ENCODE results near the gene HSD17B10.

HSD17B10 gene

GRCh38 chrX:53433651-53434639, at the start of gene HSD17B10:
HSD17B10 (minus strand) TSS chrX:53434370; CDS start chrX:53434345, 25 bp downstream.
- peak; percentile 99 for ATAC-seq
- no peak for TF ChIP-seq ARNTL (CRISPR knock-in tag; IDR thresholded peaks at IDR 0.05; ENCODE audit: borderline replicate concordance, low read depth)
- TF ChIP-seq CSDC2 (CRISPR knock-in tag; IDR thresholded peaks at IDR 0.05): no peak
- no peak for TF ChIP-seq RARB (CRISPR knock-in tag; IDR thresholded peaks at IDR 0.05)
- no peak for TF ChIP-seq OSR1 (CRISPR knock-in tag; IDR thresholded peaks at IDR 0.05)
- TF ChIP-seq ZNF8 (CRISPR knock-in tag; IDR thresholded peaks at IDR 0.05): no peak
- no peak for TF ChIP-seq PATZ1 (CRISPR knock-in tag; IDR thresholded peaks at IDR 0.05; ENCODE audit: borderline replicate concordance)
- TF ChIP-seq TSHZ2 (CRISPR knock-in tag; IDR thresholded peaks at IDR 0.05): no peak
- TF ChIP-seq PPARA (CRISPR knock-in tag; IDR thresholded peaks at IDR 0.05; ENCODE audit: borderline replicate concordance): no peak
- no peak for TF ChIP-seq ZFP3 (CRISPR knock-in tag; IDR thresholded peaks at IDR 0.05)

- TF ChIP-seq BACH2 (CRISPR knock-in tag; IDR thresholded peaks at IDR 0.05; ENCODE audit: borderline replicate concordance) (no peak), CREB5 (CRISPR knock-in tag; IDR thresholded peaks at IDR 0.05; ENCODE audit: low read depth) (no peak), ZNF8 (CRISPR knock-in tag; IDR thresholded peaks at IDR 0.05) (no peak), TCF4 (CRISPR knock-in tag; IDR thresholded peaks at IDR 0.05; ENCODE audit: borderline replicate concordance) (no peak), ISL1 (CRISPR knock-in tag; IDR thresholded peaks at IDR 0.05) (no peak), ARNTL (CRISPR knock-in tag; IDR thresholded peaks at IDR 0.05; ENCODE audit: borderline replicate concordance, low read depth) (no peak)
- no peak for ATAC-seq
Measured at GRCh38 chrX:53483416-53483815, 49.2 kb upstream of the HSD17B10 start.

- peak; percentile 91 for ATAC-seq
- TF ChIP-seq CSRNP3 (CRISPR knock-in tag; IDR thresholded peaks at IDR 0.05) (no peak), ZNF565 (CRISPR knock-in tag; conservative IDR thresholded peaks at IDR 0.05; ENCODE audit: low read depth) (no peak), ISL1 (CRISPR knock-in tag; IDR thresholded peaks at IDR 0.05) (no peak)
Measured at GRCh38 chrX:53481816-53482465, 47.8 kb upstream of the HSD17B10 start.

GRCh38 chrX:53481093-53481492, 46.9 kb upstream of the HSD17B10 start:
- no peak for TF ChIP-seq TOX (CRISPR knock-in tag; IDR thresholded peaks at IDR 0.05; ENCODE audit: borderline replicate concordance)
- TF ChIP-seq CREB5 (CRISPR knock-in tag; IDR thresholded peaks at IDR 0.05; ENCODE audit: low read depth): no peak
- TF ChIP-seq ARNTL (CRISPR knock-in tag; IDR thresholded peaks at IDR 0.05; ENCODE audit: borderline replicate concordance, low read depth): no peak
- TF ChIP-seq ZNF8 (CRISPR knock-in tag; IDR thresholded peaks at IDR 0.05): no peak
- TF ChIP-seq POU6F1 (CRISPR knock-in tag; IDR thresholded peaks at IDR 0.05; ENCODE audit: borderline replicate concordance, low read depth): no peak
- no peak for TF ChIP-seq ZNF70 (CRISPR knock-in tag; IDR thresholded peaks at IDR 0.05)
- TF ChIP-seq RARB (CRISPR knock-in tag; IDR thresholded peaks at IDR 0.05): no peak
- ATAC-seq: peak; percentile 70
